C4-2B (cell line): ENCODE data around the gene DNAAF1.

Experiments used
- ZFX ChIP-seq: fragments of 450-650 bp; IDR thresholded peaks from 2 replicates; pipeline ENCODE4 v1.6.1; 2017
- TF ChIP-seq, protein P1 (sequence below): fragments of 450-650 bp; conservative IDR thresholded peaks from 2 replicates; pipeline ENCODE4 v1.5.1; 2017; ENCODE audit warnings: mild to moderate bottlenecking

DNA sequence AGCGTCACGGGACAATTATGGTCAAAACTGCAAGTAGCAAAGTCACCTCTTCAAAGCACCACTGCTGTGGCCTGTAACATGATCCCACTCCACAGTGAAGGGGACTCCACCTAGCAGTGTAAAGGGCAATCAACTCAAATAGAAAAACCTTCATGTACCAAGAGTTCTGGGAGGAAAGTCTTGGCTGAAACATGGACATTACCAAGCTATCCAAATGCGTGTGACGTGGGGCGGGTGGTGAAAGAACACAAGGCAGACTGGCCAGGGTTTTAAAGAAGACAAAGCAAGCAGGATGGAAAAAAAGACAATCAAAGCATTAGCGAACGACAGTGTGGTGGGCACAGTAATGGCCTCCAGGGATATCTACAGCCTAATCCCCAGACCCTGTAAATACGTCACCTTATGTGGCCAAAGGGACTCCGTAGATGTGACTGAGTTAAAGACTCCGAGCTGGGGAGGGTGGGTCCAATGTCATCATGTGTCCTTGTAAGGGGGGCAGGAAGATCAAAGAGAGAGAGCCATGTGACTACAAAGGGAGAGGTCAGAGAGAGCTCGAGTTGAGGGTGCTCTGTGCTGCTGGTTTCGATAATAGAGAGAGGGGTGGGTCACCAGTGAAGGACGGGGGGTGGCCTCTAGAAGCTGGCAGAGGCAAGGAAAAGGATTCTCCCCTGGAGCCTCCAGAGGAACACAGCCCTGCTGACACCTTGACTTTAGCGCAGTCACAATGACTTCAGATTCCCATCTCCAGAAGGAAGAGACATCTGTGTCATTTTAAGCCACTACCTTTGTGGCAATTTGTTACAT is 6.1 kb upstream of the DNAAF1 start:
- TF ChIP-seq, protein P1, sequence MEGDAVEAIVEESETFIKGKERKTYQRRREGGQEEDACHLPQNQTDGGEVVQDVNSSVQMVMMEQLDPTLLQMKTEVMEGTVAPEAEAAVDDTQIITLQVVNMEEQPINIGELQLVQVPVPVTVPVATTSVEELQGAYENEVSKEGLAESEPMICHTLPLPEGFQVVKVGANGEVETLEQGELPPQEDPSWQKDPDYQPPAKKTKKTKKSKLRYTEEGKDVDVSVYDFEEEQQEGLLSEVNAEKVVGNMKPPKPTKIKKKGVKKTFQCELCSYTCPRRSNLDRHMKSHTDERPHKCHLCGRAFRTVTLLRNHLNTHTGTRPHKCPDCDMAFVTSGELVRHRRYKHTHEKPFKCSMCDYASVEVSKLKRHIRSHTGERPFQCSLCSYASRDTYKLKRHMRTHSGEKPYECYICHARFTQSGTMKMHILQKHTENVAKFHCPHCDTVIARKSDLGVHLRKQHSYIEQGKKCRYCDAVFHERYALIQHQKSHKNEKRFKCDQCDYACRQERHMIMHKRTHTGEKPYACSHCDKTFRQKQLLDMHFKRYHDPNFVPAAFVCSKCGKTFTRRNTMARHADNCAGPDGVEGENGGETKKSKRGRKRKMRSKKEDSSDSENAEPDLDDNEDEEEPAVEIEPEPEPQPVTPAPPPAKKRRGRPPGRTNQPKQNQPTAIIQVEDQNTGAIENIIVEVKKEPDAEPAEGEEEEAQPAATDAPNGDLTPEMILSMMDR, result no peak
- no peak for TF ChIP-seq ZFX
